ENCODE measurements around the gene C14orf119.

The C14orf119 gene

DNA sequence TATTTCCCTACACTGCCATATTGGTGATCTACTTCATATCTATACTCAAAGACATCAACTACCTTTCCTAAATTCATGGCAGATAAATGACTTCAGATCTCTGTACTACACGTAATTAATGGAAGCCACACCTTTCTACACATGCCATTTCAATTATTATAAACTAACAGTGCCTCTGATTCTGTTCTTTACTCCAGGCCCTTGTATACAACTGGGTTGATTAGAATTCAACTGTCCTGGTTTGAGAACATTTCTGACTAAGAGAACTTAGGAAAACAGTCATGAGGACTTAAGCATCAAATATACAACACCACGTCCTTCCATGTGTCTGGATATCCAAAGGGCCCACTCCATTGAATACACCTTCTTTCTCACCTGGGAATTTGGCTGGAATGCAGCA lies 2.2 kb upstream of the C14orf119 start:
- TF ChIP-seq GABPA (IDR thresholded peaks at IDR 0.05; ENCODE audit: low read depth) (no peak), SPI1 (IDR thresholded peaks at IDR 0.05; ENCODE audit: borderline replicate concordance, low read depth) (no peak), POLR2AphosphoS5 (IDR thresholded peaks at IDR 0.05; ENCODE audit: low read depth) (no peak)
- TF ChIP-seq, protein P1, sequence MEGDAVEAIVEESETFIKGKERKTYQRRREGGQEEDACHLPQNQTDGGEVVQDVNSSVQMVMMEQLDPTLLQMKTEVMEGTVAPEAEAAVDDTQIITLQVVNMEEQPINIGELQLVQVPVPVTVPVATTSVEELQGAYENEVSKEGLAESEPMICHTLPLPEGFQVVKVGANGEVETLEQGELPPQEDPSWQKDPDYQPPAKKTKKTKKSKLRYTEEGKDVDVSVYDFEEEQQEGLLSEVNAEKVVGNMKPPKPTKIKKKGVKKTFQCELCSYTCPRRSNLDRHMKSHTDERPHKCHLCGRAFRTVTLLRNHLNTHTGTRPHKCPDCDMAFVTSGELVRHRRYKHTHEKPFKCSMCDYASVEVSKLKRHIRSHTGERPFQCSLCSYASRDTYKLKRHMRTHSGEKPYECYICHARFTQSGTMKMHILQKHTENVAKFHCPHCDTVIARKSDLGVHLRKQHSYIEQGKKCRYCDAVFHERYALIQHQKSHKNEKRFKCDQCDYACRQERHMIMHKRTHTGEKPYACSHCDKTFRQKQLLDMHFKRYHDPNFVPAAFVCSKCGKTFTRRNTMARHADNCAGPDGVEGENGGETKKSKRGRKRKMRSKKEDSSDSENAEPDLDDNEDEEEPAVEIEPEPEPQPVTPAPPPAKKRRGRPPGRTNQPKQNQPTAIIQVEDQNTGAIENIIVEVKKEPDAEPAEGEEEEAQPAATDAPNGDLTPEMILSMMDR (IDR thresholded peaks at IDR 0.05; ENCODE audit: insufficient read depth, low read length) = no peak
- TF ChIP-seq, protein P2, sequence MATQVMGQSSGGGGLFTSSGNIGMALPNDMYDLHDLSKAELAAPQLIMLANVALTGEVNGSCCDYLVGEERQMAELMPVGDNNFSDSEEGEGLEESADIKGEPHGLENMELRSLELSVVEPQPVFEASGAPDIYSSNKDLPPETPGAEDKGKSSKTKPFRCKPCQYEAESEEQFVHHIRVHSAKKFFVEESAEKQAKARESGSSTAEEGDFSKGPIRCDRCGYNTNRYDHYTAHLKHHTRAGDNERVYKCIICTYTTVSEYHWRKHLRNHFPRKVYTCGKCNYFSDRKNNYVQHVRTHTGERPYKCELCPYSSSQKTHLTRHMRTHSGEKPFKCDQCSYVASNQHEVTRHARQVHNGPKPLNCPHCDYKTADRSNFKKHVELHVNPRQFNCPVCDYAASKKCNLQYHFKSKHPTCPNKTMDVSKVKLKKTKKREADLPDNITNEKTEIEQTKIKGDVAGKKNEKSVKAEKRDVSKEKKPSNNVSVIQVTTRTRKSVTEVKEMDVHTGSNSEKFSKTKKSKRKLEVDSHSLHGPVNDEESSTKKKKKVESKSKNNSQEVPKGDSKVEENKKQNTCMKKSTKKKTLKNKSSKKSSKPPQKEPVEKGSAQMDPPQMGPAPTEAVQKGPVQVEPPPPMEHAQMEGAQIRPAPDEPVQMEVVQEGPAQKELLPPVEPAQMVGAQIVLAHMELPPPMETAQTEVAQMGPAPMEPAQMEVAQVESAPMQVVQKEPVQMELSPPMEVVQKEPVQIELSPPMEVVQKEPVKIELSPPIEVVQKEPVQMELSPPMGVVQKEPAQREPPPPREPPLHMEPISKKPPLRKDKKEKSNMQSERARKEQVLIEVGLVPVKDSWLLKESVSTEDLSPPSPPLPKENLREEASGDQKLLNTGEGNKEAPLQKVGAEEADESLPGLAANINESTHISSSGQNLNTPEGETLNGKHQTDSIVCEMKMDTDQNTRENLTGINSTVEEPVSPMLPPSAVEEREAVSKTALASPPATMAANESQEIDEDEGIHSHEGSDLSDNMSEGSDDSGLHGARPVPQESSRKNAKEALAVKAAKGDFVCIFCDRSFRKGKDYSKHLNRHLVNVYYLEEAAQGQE (IDR thresholded peaks at IDR 0.05; ENCODE audit: insufficient replicate concordance, low read depth) = no peak
- no peak for DNase-seq (ENCODE audit: low read depth in 1 of 2, low spot score in 1 of 2)
- H3K27me3 ChIP-seq (ENCODE audit: insufficient read depth, poor library complexity, severe bottlenecking) = no peaks in the 10 kb centered on the region
- H3K4me3 ChIP-seq (replicated peaks; ENCODE audit: insufficient read depth, low read length) = no peak overlapping the region
- no peak overlapping the region; the same call in 1 of the 2 replicates for H3K27ac ChIP-seq (replicated peaks)

DNA sequence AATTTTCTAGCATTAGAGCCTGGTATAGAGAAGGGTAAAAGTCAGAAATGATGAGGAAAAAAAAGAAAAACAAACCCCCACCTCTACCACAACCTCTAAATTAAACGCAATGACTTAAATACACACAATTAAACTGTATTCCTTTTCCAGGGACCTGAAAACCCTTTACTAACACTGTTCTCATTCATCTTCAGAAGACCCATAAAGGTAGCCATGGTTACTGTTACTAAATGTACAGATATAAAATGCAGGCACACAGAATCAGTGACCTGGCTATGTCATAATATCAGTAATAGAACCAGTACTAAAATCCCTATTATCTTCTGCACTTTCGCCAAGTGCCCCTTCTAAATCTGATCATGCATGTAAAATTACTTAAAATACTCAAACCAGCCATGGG lies 1.8 kb upstream of the C14orf119 start:
- no peaks in the 10 kb centered on the region for H3K27me3 ChIP-seq (ENCODE audit: insufficient read depth, poor library complexity, severe bottlenecking)
- H3K4me3 ChIP-seq (replicated peaks; ENCODE audit: insufficient read depth, low read length) = peak overlapping the region; percentile 85
- TF ChIP-seq GABPA (IDR thresholded peaks at IDR 0.05; ENCODE audit: low read depth) = no peak
- TF ChIP-seq POLR2AphosphoS5 (IDR thresholded peaks at IDR 0.05; ENCODE audit: low read depth) = no peak
- TF ChIP-seq SPI1 (IDR thresholded peaks at IDR 0.05; ENCODE audit: borderline replicate concordance, low read depth) = no peak
- TF ChIP-seq, protein P1 (IDR thresholded peaks at IDR 0.05; ENCODE audit: insufficient read depth, low read length) = no peak
- TF ChIP-seq, protein P2 (IDR thresholded peaks at IDR 0.05; ENCODE audit: insufficient replicate concordance, low read depth) = no peak
- peak overlapping the region; percentile 97 for H3K27ac ChIP-seq (replicated peaks)
- DNase-seq (ENCODE audit: low read depth in 1 of 2, low spot score in 1 of 2) = no peak

DNA sequence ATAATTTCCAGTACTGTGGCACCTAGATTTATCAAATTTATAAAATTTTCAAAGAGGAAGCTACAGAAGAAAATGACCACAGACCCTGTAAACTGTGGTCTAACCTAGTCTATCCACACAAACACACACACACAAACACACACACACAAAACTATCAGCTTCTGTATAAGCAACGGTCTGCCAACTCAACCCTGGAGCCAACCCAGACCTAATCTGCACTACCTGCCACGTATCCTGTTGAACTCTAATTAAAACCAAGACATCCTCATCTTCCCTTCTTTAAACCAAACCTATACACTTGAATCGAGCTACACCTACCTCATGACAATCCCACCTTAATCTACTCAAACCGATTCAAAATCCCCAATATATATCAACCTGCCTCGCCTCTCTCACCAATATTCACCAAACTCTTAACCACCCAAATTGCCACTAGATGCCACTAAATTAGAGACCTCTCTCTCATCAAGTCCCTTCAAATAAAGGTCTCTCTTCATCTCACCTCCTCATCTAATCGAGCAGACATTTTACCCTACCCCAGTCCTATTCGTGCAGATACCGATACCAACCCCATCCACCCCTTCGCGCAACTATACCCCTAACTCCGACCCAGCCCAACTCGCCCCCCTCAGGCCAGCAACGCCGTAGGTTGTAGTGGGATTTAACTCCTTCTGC lies 1.2 kb upstream of the C14orf119 start:
- H3K27me3 ChIP-seq (ENCODE audit: insufficient read depth, poor library complexity, severe bottlenecking) = no peaks in the 10 kb centered on the region
- peak overlapping the region; percentile 85 for H3K4me3 ChIP-seq (replicated peaks; ENCODE audit: insufficient read depth, low read length)
- H3K27ac ChIP-seq (replicated peaks) = peak overlapping the region; percentile 97
- TF ChIP-seq, protein P1 (IDR thresholded peaks at IDR 0.05; ENCODE audit: insufficient read depth, low read length) = no peak
- no peak for TF ChIP-seq POLR2AphosphoS5 (IDR thresholded peaks at IDR 0.05; ENCODE audit: low read depth)
- TF ChIP-seq GABPA (IDR thresholded peaks at IDR 0.05; ENCODE audit: low read depth) = no peak
- TF ChIP-seq, protein P2 (IDR thresholded peaks at IDR 0.05; ENCODE audit: insufficient replicate concordance, low read depth) = no peak
- no peak for TF ChIP-seq SPI1 (IDR thresholded peaks at IDR 0.05; ENCODE audit: borderline replicate concordance, low read depth)
- no peak for DNase-seq (ENCODE audit: low read depth in 1 of 2, low spot score in 1 of 2)
